ENCODE data around the gene CCDC57. TPM values are rescaled to one million over a fixed set of nuclear protein-coding genes. Genes with fewer than 3 reads are reported as not detected.

Gene CCDC57
- total RNA-seq, 1 experiment from 2014 or later: 140 TPM

GRCh38 chr17:82242977-82243647, 30.5 kb upstream of the CCDC57 start:
- H3K4me2 ChIP-seq: no peak overlapping the region
- peaks cover 87% of the 10 kb centered on the region for H4K20me1 ChIP-seq (ENCODE audit: insufficient read depth)
- H3K4me3 ChIP-seq: no peak overlapping the region
- no peaks in the 10 kb centered on the region for H3K9me2 ChIP-seq (ENCODE audit: insufficient read depth)
- no TSS peak for BruUV-seq (replicated peaks)
- H3K9me3 ChIP-seq (ENCODE audit: insufficient read depth, low read depth): no peaks in the 10 kb centered on the region
- peaks cover 92% of the 10 kb centered on the region for H3F3A ChIP-seq (ENCODE audit: insufficient read depth, low read depth)
- CTCF ChIA-PET: interaction anchor here (0.8 kb wide), 1 partner anchor 42 kb away, joined by 3 read pairs; no protein-coding TSS in a partner anchor
- no peak overlapping the region for H3K27ac ChIP-seq
- TF ChIP-seq EZH2 (IDR thresholded peaks at IDR 0.05; ENCODE audit: low read depth) (no peak), CTCF (conservative IDR thresholded peaks at IDR 0.05) (no peak)
- H3K36me3 ChIP-seq (ENCODE audit: low read depth): 0 out of 2 replicates have a peak, but pooled peaks cover 6% of the 10 kb centered on the region
- no peak for DNase-seq
- H3K4me1 ChIP-seq (replicated peaks; ENCODE audit: insufficient read depth): peaks cover 28% of the 10 kb centered on the region
- POLR2A ChIA-PET (ENCODE audit: unreplicated experiment): interaction anchor here (0.6 kb wide), 1 partner anchor 177 kb away, joined by 3 read pairs; no protein-coding TSS in a partner anchor
- H3K79me2 ChIP-seq (ENCODE audit: low read depth): 0 out of 2 replicates have a peak, but pooled peaks cover 4% of the 10 kb centered on the region
- intact Hi-C loops (cut with micrococcal nuclease; ENCODE audit: unreplicated experiment): loop anchor here (5.0 to 10.0 kb wide), 2 partner anchors 36 to 208 kb away; partner anchors contain the start of genes DCXR and RAC3
- no peak overlapping the region for H2AFZ ChIP-seq
- H3K27me3 ChIP-seq (ENCODE audit: insufficient read depth, low read depth): no peaks in the 10 kb centered on the region

- no peak for TF ChIP-seq EZH2 (IDR thresholded peaks at IDR 0.05; ENCODE audit: low read depth)
- no peak for TF ChIP-seq CTCF (conservative IDR thresholded peaks at IDR 0.05)
- no TSS peak for BruUV-seq (replicated peaks)
- H3K79me2 ChIP-seq (ENCODE audit: low read depth): 0 out of 2 replicates have a peak, but pooled peaks cover 4% of the 10 kb centered on the region
- POLR2A ChIA-PET (ENCODE audit: unreplicated experiment): interaction anchor here (0.6 to 1.2 kb wide), 2 partner anchors 36 to 177 kb away, joined by 3 to 15 read pairs; no protein-coding TSS in a partner anchor
- no peaks in the 10 kb centered on the region for H3K9me2 ChIP-seq (ENCODE audit: insufficient read depth)
- H3K4me1 ChIP-seq (replicated peaks; ENCODE audit: insufficient read depth): peaks cover 23% of the 10 kb centered on the region
- CTCF ChIA-PET: interaction anchor here (0.8 kb wide), 1 partner anchor 42 kb away, joined by 3 read pairs; no protein-coding TSS in a partner anchor
- DNase-seq: no peak
- peaks cover 86% of the 10 kb centered on the region for H4K20me1 ChIP-seq (ENCODE audit: insufficient read depth)
- H2AFZ ChIP-seq: no peak overlapping the region
- no peaks in the 10 kb centered on the region for H3K9me3 ChIP-seq (ENCODE audit: insufficient read depth, low read depth)
- 0 out of 2 replicates have a peak, but pooled peaks cover 6% of the 10 kb centered on the region for H3K36me3 ChIP-seq (ENCODE audit: low read depth)
- H3K27ac ChIP-seq: no peak overlapping the region
- H3K27me3 ChIP-seq (ENCODE audit: insufficient read depth, low read depth): no peaks in the 10 kb centered on the region
- no peak overlapping the region for H3K4me2 ChIP-seq
- intact Hi-C loops (cut with micrococcal nuclease; ENCODE audit: unreplicated experiment): loop anchor here (5.0 to 10.0 kb wide), 2 partner anchors 35 to 208 kb away; partner anchors contain the start of genes DCXR and RAC3
- H3F3A ChIP-seq (ENCODE audit: insufficient read depth, low read depth): peaks cover 88% of the 10 kb centered on the region
- H3K4me3 ChIP-seq: no peak overlapping the region
Measured at GRCh38 chr17:82242698-82242976, 30.0 kb upstream of the CCDC57 start.

GRCh38 chr17:82241926-82242697, 29.5 kb upstream of the CCDC57 start:
- Histone ChIP-seq H3K79me2 (ENCODE audit: low read depth) (0 out of 2 replicates have a peak, but pooled peaks cover 4% of the 10 kb centered on the region), H3K9me3 (ENCODE audit: insufficient read depth, low read depth) (no peaks in the 10 kb centered on the region), H3K4me3 (no peak overlapping the region), H3K27ac (no peak overlapping the region), H3K4me1 (replicated peaks; ENCODE audit: insufficient read depth) (peaks cover 18% of the 10 kb centered on the region), H3F3A (ENCODE audit: insufficient read depth, low read depth) (peaks cover 82% of the 10 kb centered on the region), H2AFZ (no peak overlapping the region), H3K27me3 (ENCODE audit: insufficient read depth, low read depth) (no peaks in the 10 kb centered on the region), H3K4me2 (no peak overlapping the region), H4K20me1 (ENCODE audit: insufficient read depth) (peaks cover 81% of the 10 kb centered on the region), H3K36me3 (ENCODE audit: low read depth) (0 out of 2 replicates have a peak, but pooled peaks cover 6% of the 10 kb centered on the region), H3K9me2 (ENCODE audit: insufficient read depth) (no peaks in the 10 kb centered on the region)
- ChIA-PET POLR2A (ENCODE audit: unreplicated experiment) (interaction anchor here (0.5 to 1.2 kb wide), 5 partner anchors 36 to 219 kb away, joined by 3 to 15 read pairs (median 4); partner anchors contain the start of gene LRRC45), CTCF (interaction anchor here (0.5 to 0.8 kb wide), 5 partner anchors 36 to 92 kb away, joined by 3 to 5 read pairs (median 3); partner anchors contain the start of gene SECTM1)
- DNase-seq: no peak
- intact Hi-C loops (cut with micrococcal nuclease; ENCODE audit: unreplicated experiment): loop anchor here (5.0 to 10.0 kb wide), 2 partner anchors 35 to 207 kb away; partner anchors contain the start of genes DCXR and RAC3
- no TSS peak for BruUV-seq (replicated peaks)
- no peak for TF ChIP-seq EZH2 (IDR thresholded peaks at IDR 0.05; ENCODE audit: low read depth)
- TF ChIP-seq CTCF (conservative IDR thresholded peaks at IDR 0.05): no peak

All from PC-9 (cell line).